COLO668 (cell line): Measurements from ENCODE around the gene MED7.

Source experiments
- DNase-seq: peaks from one replicate; lab custom pipeline; 2025; ENCODE audit not compliant: unreplicated experiment; lab: John Stamatoyannopoulos, UW

The MED7 gene

DNA sequence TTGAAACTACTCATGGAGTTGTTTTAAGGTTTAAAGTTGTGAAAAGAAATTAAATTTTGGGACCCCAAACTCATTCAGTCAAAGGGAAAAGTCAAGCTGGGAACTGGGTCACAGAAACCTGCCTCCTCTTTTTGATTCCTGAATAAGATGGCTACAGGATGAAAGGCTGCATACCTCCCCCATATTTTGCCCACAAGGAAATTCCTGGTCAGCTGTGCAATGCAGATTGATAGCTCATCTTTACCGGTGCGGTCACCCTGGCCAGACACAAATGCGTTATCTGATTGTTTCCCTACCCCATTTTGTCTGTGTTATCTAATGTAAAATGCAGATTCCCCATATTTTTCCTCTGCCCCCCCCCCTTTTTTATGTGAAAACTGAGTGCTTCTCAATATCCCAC lies 35.2 kb downstream of the MED7 start:
- DNase-seq: no peak

GRCh38 chr5:157106630-157107461 lies 35.8 kb downstream of the MED7 start:
- DNase-seq: no peak

- DNase-seq: no peak
These were observed 42.5 kb downstream of the MED7 start for GRCh38 chr5:157100140-157100679.

DNA sequence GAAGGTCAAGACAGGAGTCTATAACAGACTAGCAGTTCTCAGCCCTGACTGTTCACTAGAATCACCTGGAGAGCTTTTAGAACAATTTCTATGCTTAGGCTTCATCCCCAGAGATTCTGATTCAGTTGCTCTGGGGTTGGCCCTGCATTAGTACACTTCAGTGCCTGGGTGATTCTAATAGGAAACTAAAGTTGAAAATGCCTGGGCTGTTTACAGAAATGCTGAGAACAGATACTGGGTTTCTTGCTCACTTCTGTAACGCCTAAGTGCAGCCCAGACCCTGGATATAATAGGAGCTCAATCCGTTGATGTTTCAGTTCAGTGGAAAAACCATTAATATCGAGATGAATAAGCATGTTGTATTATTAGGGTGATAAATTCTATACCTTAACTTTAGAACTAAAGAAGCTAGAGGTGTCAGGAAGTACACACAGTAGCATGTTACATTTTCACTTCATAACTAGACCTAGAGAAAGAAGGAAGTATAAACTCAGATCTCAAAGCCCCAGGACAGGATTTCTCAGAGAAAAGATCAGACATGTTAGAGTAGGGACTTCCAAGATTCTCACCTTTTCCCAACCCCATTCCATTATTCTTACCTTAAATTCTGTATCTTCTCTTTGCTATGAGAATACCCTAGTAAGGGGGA lies 54.2 kb downstream of the MED7 start:
- DNase-seq: no peak
